Measurements from ENCODE around the gene NNMT. TPM values are rescaled to one million over a fixed set of nuclear protein-coding genes. Genes with fewer than 3 reads are reported as not detected.
"Not testable (repeated sequence)": the region's sequence is repeated elsewhere in the genome, so short reads cannot be mapped to it uniquely, and the experiment has no call there.

Gene NNMT
- total and polyA plus RNA-seq, 8 donors: 4.8 to 139 (median 61.9) TPM

DNA sequence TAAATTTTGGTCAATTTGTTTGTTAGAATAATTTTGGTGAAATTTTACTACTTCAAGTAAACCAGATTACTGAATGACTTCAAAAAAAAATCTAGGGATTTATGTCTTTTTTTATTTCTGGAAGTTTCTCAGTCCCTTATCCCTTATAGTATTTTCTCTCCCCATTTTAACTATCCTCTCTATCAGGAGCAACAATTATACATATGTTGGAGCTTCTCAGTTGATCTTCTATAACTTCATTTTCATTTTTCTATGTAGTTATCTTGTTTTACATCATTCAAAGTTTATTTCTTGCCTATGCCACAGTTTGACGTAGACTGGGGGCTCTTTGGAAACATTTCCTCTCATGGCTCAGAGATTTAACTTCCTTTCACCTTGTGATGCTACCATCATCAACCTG lies 34.2 kb downstream of the NNMT start:
- H3K4me3 ChIP-seq: no peak overlapping the region
- WGBS, 2 donors: 38 to 51% methylated on average over 1 of the region's 1 CpG
- DNase-seq: no peak
- TF ChIP-seq, protein P1, sequence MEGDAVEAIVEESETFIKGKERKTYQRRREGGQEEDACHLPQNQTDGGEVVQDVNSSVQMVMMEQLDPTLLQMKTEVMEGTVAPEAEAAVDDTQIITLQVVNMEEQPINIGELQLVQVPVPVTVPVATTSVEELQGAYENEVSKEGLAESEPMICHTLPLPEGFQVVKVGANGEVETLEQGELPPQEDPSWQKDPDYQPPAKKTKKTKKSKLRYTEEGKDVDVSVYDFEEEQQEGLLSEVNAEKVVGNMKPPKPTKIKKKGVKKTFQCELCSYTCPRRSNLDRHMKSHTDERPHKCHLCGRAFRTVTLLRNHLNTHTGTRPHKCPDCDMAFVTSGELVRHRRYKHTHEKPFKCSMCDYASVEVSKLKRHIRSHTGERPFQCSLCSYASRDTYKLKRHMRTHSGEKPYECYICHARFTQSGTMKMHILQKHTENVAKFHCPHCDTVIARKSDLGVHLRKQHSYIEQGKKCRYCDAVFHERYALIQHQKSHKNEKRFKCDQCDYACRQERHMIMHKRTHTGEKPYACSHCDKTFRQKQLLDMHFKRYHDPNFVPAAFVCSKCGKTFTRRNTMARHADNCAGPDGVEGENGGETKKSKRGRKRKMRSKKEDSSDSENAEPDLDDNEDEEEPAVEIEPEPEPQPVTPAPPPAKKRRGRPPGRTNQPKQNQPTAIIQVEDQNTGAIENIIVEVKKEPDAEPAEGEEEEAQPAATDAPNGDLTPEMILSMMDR (IDR thresholded peaks at IDR 0.05): no peak
- FAIRE-seq: no peak
- H3K9me3 ChIP-seq: peaks cover 0 to 6% (median 0%) of the 10 kb centered on the region in 4 donors
- H3K27me3 ChIP-seq: no peaks in the 10 kb centered on the region
- H3K36me3 ChIP-seq: no peaks in the 10 kb centered on the region
- no peak overlapping the region for H3K27ac ChIP-seq
- no peak for ATAC-seq
- H3K4me1 ChIP-seq: no peaks in the 10 kb centered on the region
- intact Hi-C loops (cut with DNase I): no loop called here

DNA sequence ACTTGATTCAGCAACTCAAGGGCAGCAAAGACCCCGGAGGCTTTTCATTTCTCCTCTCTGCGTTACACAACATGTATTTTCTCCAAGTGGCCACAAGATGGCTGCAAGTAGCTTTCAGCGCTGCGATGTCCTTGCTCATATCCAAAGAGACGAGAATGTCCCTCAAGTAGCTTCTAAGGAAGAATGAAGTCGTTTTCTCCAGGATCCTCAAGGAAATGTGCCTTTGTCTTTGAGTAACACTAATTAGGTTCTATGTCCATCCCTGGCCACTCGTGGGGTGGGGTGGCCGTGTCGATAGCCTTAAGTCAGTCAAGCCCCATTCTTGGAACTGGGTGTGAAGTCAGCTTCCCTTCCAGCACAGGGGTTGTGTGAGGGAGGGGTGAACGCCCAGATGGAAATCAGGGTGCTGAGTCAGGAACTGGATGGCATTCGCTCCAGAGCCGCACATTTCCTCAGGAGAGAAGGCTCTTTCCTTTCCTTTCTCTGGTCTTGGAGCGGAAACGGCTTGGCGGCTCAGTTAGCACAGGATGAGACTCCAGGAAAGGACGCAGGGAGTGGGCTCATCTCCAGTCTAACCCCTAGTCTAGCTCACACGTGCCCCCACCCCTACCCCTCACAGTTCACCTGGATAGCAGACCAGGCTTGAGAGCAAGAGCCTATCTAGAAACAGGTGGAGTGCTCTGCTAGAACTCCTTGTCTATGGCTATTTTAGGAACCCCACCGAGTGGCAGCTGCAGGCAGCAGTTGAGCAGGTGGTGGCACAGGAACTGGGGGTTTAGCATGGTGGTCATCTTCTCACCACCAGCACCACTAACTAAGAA lies 44.3 kb downstream of the NNMT start:
- no peaks in the 10 kb centered on the region for H3K27me3 ChIP-seq
- WGBS, 2 donors: 26 to 30% methylated on average over 18 of the region's 18 CpGs
- peak overlapping the region in 1 of 4 donors; percentile 17 for H3K4me3 ChIP-seq

DNA sequence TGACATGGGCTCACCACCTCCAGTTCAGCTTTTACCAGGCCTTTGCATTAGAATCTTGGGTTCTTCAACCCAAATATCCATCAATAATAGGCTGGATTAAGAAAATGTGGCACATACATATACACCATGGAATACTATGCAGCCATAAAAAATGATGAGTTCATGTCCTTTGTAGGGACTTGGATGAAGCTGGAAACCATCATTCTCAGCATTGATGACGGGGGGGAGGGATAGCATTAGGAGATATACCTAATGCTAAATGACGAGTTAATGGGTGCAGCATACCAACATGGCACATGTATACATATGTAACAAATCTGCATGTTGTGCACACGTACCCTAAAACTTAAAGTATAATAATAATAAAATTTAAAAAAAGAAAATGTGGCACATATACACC lies 45.5 kb downstream of the NNMT start:
- FAIRE-seq, H3K36me3 ChIP-seq, H3K4me1 ChIP-seq, H3K4me3 ChIP-seq, H3K9me3 ChIP-seq, DNase-seq, ATAC-seq, H3K27me3 ChIP-seq, H3K27ac ChIP-seq: not testable (repeated sequence)
- 66 to 74% methylated on average over 3 of the region's 3 CpGs for WGBS, 2 donors
- intact Hi-C loops (cut with DNase I): loop anchor here in 1 of 3 donors (10.0 kb wide), 1 partner anchor 423 kb away; no protein-coding TSS in a partner anchor

More for the DNA sequence above, 44.3 kb downstream of the NNMT start:
- H3K36me3 ChIP-seq: no peaks in the 10 kb centered on the region
- TF ChIP-seq, protein P1 (IDR thresholded peaks at IDR 0.05): peak; percentile 29 to 68 (median 55)
- DNase-seq (peak in 2 of 6 donors; percentile 36 to 54), FAIRE-seq (peak; percentile 71), ATAC-seq (peak; percentile 78 to 94 (median 92))
- intact Hi-C loops (cut with DNase I): loop anchor here in 1 of 3 donors (10.0 kb wide), 1 partner anchor 424 kb away; no protein-coding TSS in a partner anchor
- H3K4me1 ChIP-seq: peaks cover 0 to 3% (median 0%) of the 10 kb centered on the region in 3 donors
- no peaks in the 10 kb centered on the region for H3K9me3 ChIP-seq
- no peak overlapping the region for H3K27ac ChIP-seq

DNA sequence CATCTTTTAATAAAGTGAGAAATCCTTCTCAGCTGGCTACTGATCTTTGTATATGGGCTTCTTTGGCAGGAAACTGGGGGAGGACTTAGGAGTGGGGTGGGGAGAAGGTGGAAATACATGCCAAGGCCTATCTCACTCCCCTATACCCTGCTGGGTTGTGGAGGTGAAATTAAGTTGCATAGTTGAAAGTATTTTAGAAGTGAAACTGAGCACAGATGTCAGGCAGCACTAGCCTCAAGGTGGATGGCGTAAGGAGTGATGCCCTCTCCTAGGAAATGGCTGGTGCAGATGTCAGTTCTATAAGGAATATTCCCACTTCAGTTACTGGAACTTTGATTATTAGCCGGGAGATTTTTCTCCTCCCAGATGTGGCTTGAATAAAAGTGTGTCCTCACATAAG lies 46.3 kb downstream of the NNMT start:
- intact Hi-C loops (cut with DNase I): loop anchor here in 1 of 3 donors (10.0 kb wide), 1 partner anchor 422 kb away; no protein-coding TSS in a partner anchor

DNA sequence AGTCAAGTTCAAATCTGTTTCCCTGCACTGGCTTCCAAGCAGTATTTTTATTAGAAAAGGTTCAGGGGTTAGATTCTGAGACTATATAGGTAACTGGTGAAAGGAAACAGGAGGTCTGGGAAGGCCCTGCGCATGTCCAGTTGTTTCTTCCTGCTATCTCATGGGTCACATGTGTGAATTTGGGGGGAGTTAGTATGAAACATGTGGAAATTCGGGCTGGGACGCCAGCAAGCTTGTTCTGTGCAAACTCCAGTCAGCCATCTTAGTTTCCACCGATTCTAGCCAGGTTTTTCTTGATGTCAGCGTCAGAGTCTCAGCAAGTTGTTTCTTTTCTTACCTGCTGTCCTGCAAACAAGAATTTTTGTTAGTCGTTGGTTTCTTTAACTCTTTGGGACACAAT lies 46.8 kb downstream of the NNMT start:
- Histone ChIP-seq H3K36me3 (no peaks in the 10 kb centered on the region), H3K4me1 (peaks cover 0 to 3% (median 0%) of the 10 kb centered on the region in 3 donors), H3K27ac (no peak overlapping the region), H3K27me3 (no peaks in the 10 kb centered on the region), H3K4me3 (no peak overlapping the region), H3K9me3 (no peaks in the 10 kb centered on the region)
- TF ChIP-seq, protein P1 (IDR thresholded peaks at IDR 0.05): no peak
- intact Hi-C loops (cut with DNase I): loop anchor here in 1 of 3 donors (10.0 kb wide), 1 partner anchor 422 kb away; no protein-coding TSS in a partner anchor
- no peak for DNase-seq
- FAIRE-seq: no peak
- WGBS, 2 donors: 63 to 65% methylated on average over 6 of the region's 6 CpGs
- no peak for ATAC-seq

More for the DNA sequence above, 46.3 kb downstream of the NNMT start:
- DNase-seq (no peak), FAIRE-seq (no peak), ATAC-seq (no peak)
- peaks cover 0 to 3% (median 0%) of the 10 kb centered on the region in 3 donors for H3K4me1 ChIP-seq
- WGBS, 2 donors: 82 to 88% methylated on average over 2 of the region's 2 CpGs
- no peaks in the 10 kb centered on the region for H3K9me3 ChIP-seq
- H3K36me3 ChIP-seq: no peaks in the 10 kb centered on the region
- no peak overlapping the region for H3K27ac ChIP-seq
- TF ChIP-seq, protein P1 (IDR thresholded peaks at IDR 0.05): no peak
- no peak overlapping the region for H3K4me3 ChIP-seq
- no peaks in the 10 kb centered on the region for H3K27me3 ChIP-seq
